Adipocyte (in vitro differentiated cells): ENCODE measurements around the gene CMPK1.
A peak's percentile ranks its signal among the peaks of the same experiment; 100 is the strongest.
"Not testable (repeated sequence)": the region's sequence is repeated elsewhere in the genome, so short reads cannot be mapped to it uniquely, and the experiment has no call there.

Source experiments
- DNase-seq: peaks from one replicate; pipeline ENCODE4 v3.0.0-alpha.2; 2015; ENCODE audit warnings: low read depth
- H3K27me3 ChIP-seq: replicated peaks from 2 replicates; pipeline ENCODE4 v1.7.0; 2013; ENCODE audit warnings: mild to moderate bottlenecking, low read length, moderate library complexity; ENCODE audit not compliant: control insufficient read depth, insufficient read depth
- H3K36me3 ChIP-seq: 2 replicates; pipeline ENCODE4 v1.7.0; 2013; ENCODE audit warnings: low read length, mild to moderate bottlenecking, moderate library complexity; ENCODE audit not compliant: control insufficient read depth, insufficient read depth, severe bottlenecking
- H3K4me1 ChIP-seq: 2 replicates; pipeline ENCODE4 v1.7.0; 2013; ENCODE audit warnings: mild to moderate bottlenecking, low read length, moderate library complexity; ENCODE audit not compliant: control insufficient read depth, insufficient read depth
- H3K4me3 ChIP-seq: 2 replicates; pipeline ENCODE4 v1.7.0; 2013; ENCODE audit warnings: mild to moderate bottlenecking, low read length, moderate library complexity
- H3K9ac ChIP-seq: 2 replicates; pipeline ENCODE4 v1.7.0; 2013; ENCODE audit warnings: mild to moderate bottlenecking, low read length, moderate library complexity
- H3K9me3 ChIP-seq: 2 replicates; pipeline ENCODE4 v1.7.0; 2013; ENCODE audit warnings: mild to moderate bottlenecking, low read length, moderate library complexity; ENCODE audit not compliant: control insufficient read depth

CMPK1 gene, protein sequence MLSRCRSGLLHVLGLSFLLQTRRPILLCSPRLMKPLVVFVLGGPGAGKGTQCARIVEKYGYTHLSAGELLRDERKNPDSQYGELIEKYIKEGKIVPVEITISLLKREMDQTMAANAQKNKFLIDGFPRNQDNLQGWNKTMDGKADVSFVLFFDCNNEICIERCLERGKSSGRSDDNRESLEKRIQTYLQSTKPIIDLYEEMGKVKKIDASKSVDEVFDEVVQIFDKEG

DNA sequence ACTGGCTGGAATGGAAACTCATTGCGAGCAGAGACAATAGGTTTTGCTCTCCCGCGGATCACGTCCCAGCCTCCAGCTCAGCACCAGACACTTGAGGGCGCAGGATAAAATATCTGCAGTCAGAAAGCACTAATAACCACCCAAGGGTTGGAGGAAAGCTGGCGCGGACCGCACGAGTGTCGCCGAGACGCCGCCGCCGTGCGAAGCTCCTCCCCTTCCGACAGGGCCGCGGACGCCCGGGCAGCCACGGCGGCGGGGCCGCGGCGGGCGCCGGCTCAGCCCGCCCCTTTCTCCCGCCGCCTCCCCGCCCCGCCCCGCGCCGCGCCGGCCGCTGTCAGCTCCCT, at the start of gene CMPK1:
CMPK1 (plus strand) TSS at position 213 of the 344 bp plus-strand sequence. CDS start 156 bp downstream, outside the sequence.
- Histone ChIP-seq H3K27me3 (no peaks in the 10 kb centered on the region), H3K9ac (peak within 1 kb of the TSS; percentile 100), H3K4me3 (peak within 1 kb of the TSS; percentile 99), H3K36me3 (no peaks in the 10 kb centered on the region), H3K9me3 (no peaks in the 10 kb centered on the region), H3K4me1 (peaks cover 60% of the 10 kb centered on the region)
- peak; percentile 92 for DNase-seq

GRCh38 chr1:47288116-47288515, 45.5 kb upstream of the CMPK1 start:
- H3K9ac ChIP-seq, H3K27me3 ChIP-seq, H3K4me3 ChIP-seq, H3K36me3 ChIP-seq, H3K4me1 ChIP-seq, H3K9me3 ChIP-seq, DNase-seq: not testable (repeated sequence)

GRCh38 chr1:47294863-47295262, 38.7 kb upstream of the CMPK1 start:
- not testable (repeated sequence) for H3K4me3 ChIP-seq, H3K36me3 ChIP-seq
- H3K4me1 ChIP-seq: peaks cover 12% of the 10 kb centered on the region

DNA sequence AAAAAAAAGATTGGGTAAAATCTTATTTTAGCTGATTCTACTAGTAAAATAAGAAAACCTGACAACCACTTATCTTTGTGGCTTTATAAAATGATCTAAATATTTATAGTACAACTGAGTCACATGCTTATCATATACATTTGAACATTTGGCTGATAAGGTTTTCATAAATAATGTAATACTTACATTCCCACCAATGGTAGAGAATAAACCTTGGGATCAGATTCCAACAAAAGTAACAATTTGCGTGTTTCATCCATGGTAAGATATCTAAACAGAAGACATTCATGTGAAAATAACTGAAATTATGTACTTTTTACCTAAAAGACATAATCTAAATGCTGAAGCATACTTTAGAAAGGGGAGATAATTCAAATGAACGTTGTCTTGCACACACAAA, 38.0 kb upstream of the CMPK1 start:
- Histone ChIP-seq H3K4me1 (peaks cover 12% of the 10 kb centered on the region), H3K4me3 (no peak overlapping the region), H3K27me3 (no peaks in the 10 kb centered on the region), H3K36me3 (peaks cover 8% of the 10 kb centered on the region), H3K9me3 (no peaks in the 10 kb centered on the region), H3K9ac (no peak overlapping the region)
- DNase-seq: no peak

More at GRCh38 chr1:47294863-47295262, 38.7 kb upstream of the CMPK1 start:
- not testable (repeated sequence) for DNase-seq, H3K27me3 ChIP-seq, H3K9ac ChIP-seq, H3K9me3 ChIP-seq

- Histone ChIP-seq H3K4me1 (peaks cover 12% of the 10 kb centered on the region), H3K36me3 (peaks cover 31% of the 10 kb centered on the region), H3K9ac (no peak overlapping the region), H3K4me3 (no peak overlapping the region), H3K27me3 (no peaks in the 10 kb centered on the region), H3K9me3 (no peaks in the 10 kb centered on the region)
- DNase-seq: no peak
Measured at GRCh38 chr1:47298025-47298699, 35.4 kb upstream of the CMPK1 start.

DNA sequence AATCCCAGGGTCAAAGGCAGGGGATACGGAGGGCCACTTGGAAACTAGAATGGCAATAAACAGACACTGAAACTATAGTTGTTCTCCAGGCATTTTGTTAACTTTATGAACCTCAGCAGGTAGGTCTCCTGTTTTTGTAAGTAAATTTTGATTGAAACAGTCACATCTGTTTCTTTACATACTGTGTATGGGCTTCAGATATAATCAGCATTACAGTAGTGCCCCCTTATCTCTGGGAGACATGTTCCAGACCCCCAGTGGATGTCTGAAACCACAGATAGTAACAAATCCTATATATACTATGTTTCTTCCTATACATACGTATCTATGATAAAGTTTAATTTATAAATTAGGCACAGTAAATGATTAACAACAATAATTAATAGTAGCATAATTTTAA, 31.1 kb upstream of the CMPK1 start:
- Histone ChIP-seq H3K9me3 (no peaks in the 10 kb centered on the region), H3K9ac (no peak overlapping the region), H3K4me3 (no peak overlapping the region), H3K4me1 (peaks cover 10% of the 10 kb centered on the region), H3K27me3 (no peaks in the 10 kb centered on the region), H3K36me3 (peaks cover 42% of the 10 kb centered on the region)
- no peak for DNase-seq

DNA sequence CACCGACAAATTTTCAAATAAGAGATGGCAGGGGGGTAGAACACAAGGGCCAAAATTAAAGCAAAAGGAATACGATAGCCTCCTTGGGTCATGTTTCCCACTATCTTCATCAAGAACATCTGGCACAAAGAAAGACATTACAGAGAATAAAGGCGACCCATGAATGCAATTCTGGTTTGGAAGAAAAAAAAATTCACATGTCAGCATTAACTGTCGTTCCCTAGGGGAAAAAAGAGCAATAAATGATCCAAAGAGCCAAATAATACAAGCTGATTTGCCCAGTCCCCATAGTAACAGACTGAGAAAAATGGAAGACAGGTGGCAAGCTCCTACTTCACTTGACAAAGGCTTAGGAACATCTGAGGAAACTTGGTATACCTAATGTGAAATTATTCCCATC, 24.2 kb upstream of the CMPK1 start:
- Histone ChIP-seq H3K9me3 (no peaks in the 10 kb centered on the region), H3K4me1 (peaks cover 8% of the 10 kb centered on the region), H3K27me3 (no peaks in the 10 kb centered on the region), H3K9ac (no peak overlapping the region), H3K4me3 (no peak overlapping the region), H3K36me3 (peaks cover 8% of the 10 kb centered on the region)
- no peak for DNase-seq

DNA sequence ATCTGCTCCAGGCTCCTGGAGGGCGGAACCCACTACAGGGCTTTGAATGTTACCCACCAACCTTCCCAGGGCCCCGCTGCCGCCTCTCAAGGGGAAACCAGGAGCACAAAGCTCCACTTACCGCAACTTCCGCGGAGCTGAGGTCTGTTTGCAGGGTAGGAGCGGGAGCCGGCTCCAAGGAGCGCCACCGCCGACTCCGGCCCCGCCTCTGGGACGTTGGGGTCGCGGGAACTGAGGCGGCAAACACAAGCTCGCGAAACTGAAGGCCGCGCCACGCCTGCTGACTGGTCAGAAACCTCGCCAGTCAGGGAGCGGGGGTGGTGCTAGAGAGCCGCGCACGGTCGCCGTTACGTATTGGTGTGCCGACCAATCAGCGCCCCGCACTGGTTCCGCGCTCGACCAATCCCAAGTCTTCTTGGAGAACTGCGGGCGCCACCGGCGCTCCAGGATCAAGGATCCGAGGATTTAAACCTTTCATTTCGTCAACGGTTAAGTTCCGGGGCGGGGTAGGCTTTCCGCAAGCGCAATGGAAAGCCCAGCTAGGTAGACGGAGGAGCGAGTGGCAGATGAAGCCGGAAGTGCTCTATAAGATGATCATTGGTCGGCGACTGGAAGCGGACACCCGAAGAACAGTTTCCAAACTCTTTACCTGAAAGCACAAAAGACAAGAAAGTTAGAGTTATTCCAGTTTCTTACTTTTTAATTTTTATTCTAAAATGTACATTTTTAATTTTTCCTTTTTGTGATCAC, 19.5 kb upstream of the CMPK1 start, which contains the start of gene STIL:
STIL (minus strand) TSS at position 233 of the 750 bp plus-strand sequence. CDS start 3,828 bp downstream, outside the sequence.
- Histone ChIP-seq H3K9me3 (no peaks in the 10 kb centered on the region), H3K4me3 (peak within 1 kb of the TSS; percentile 97), H3K27me3 (no peaks in the 10 kb centered on the region), H3K9ac (peak within 1 kb of the TSS; percentile 92), H3K4me1 (peaks cover 22% of the 10 kb centered on the region), H3K36me3 (peaks cover 6% of the 10 kb centered on the region)
- DNase-seq: peak; percentile 99

DNA sequence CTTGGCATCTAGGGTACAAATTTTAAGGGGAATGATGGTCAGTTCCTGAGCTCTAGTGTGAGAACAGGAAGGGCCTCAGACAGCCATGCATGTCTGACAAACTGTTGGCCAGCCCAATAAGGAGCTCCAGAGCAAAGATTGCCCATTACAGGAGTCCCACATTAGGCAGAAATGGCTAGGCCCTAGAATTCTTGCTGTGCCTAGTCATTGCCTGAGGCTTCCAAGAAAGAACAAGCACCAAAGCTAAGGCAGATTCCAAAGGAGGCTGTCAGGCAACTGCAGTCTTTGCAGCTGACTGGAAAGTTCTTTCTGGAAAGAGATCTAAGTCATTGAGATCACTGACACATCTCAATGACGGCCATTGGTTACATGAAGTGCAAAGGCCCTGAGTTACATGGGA, 15.7 kb upstream of the CMPK1 start:
- H3K9ac ChIP-seq: peak overlapping the region; percentile 59
- H3K4me3 ChIP-seq: no peak overlapping the region
- no peaks in the 10 kb centered on the region for H3K27me3 ChIP-seq
- no peaks in the 10 kb centered on the region for H3K9me3 ChIP-seq
- H3K4me1 ChIP-seq: peaks cover 19% of the 10 kb centered on the region
- peak; percentile 65 for DNase-seq
- H3K36me3 ChIP-seq: no peaks in the 10 kb centered on the region

GRCh38 chr1:47319968-47320367, 13.6 kb upstream of the CMPK1 start:
- H3K27me3 ChIP-seq, DNase-seq, H3K9me3 ChIP-seq, H3K4me3 ChIP-seq, H3K9ac ChIP-seq, H3K36me3 ChIP-seq: not testable (repeated sequence)
- H3K4me1 ChIP-seq: peaks cover 14% of the 10 kb centered on the region

GRCh38 chr1:47323599-47324031, 10.0 kb upstream of the CMPK1 start:
- no peak for DNase-seq
- Histone ChIP-seq H3K36me3 (no peaks in the 10 kb centered on the region), H3K4me1 (no peaks in the 10 kb centered on the region), H3K9me3 (no peaks in the 10 kb centered on the region), H3K27me3 (no peaks in the 10 kb centered on the region), H3K4me3 (no peak overlapping the region), H3K9ac (no peak overlapping the region)
